KBM-7 (cell line): ENCODE data around the gene MPI.

Source experiments
- DNase-seq: peaks from one replicate; pipeline ENCODE4 v3.0.0-alpha.2; 2015
- in situ Hi-C: fragments of 300-500 bp; cut with MboI; formaldehyde crosslinking; loops from 2 replicates; pipeline ENCODE4 v1.14.3; 2020; ENCODE audit warnings: low sequenced_read_pairs, low pct_unique_long_range_greater_than_20kb, mixed read lengths

MPI gene, protein sequence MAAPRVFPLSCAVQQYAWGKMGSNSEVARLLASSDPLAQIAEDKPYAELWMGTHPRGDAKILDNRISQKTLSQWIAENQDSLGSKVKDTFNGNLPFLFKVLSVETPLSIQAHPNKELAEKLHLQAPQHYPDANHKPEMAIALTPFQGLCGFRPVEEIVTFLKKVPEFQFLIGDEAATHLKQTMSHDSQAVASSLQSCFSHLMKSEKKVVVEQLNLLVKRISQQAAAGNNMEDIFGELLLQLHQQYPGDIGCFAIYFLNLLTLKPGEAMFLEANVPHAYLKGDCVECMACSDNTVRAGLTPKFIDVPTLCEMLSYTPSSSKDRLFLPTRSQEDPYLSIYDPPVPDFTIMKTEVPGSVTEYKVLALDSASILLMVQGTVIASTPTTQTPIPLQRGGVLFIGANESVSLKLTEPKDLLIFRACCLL

GRCh38 chr15:74889883-74890664 lies at the start of gene MPI:
MPI (plus strand) TSS chr15:74890042; CDS start chr15:74890074, 32 bp downstream.
- in situ Hi-C loops: no loop called here
- peak; percentile 91 for DNase-seq

GRCh38 chr15:74840851-74841775 lies 48.7 kb upstream of the MPI start:
- in situ Hi-C loops: no loop called here
- no peak for DNase-seq

- in situ Hi-C loops: no loop called here
- DNase-seq: no peak
Measured at GRCh38 chr15:74841891-74842373, 47.9 kb upstream of the MPI start.

- in situ Hi-C loops: no loop called here
- DNase-seq: peak; percentile 98
Measured at GRCh38 chr15:74842581-74843444, 47.0 kb upstream of the MPI start, which contains the start of gene ULK3. ULK3 (minus strand) TSS chr15:74843156; CDS start chr15:74843105, 51 bp downstream.

GRCh38 chr15:74843445-74843828 lies 46.4 kb upstream of the MPI start:
- in situ Hi-C loops: no loop called here
- no peak for DNase-seq

DNA sequence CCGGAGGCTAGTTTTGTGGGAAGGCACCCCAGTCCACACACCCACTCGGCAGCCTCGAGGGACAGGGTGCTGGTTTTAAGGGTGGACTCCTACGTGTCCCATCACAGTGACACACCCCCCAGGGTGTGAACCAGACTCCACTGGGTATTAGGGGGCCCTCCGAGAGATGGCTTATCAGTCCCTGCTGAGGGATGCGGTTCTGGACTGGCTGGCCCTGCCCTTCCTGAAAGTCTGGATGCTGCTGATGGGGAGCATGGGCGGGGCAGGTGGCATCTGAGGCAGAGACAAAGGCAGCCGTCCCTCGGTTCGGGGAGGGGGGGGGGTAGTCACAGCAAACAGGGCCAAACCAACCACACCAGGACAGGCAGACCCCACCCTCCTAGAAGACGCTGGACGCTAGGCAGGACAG lies 45.9 kb upstream of the MPI start:
- in situ Hi-C loops: no loop called here
- DNase-seq: no peak

- no peak for DNase-seq
- in situ Hi-C loops: no loop called here
Measured at GRCh38 chr15:74844319-74845207, 45.3 kb upstream of the MPI start.

GRCh38 chr15:74845208-74845568 lies 44.7 kb upstream of the MPI start:
- no peak for DNase-seq
- in situ Hi-C loops: no loop called here

GRCh38 chr15:74845581-74845980 lies 44.3 kb upstream of the MPI start:
- no peak for DNase-seq
- in situ Hi-C loops: no loop called here

DNA sequence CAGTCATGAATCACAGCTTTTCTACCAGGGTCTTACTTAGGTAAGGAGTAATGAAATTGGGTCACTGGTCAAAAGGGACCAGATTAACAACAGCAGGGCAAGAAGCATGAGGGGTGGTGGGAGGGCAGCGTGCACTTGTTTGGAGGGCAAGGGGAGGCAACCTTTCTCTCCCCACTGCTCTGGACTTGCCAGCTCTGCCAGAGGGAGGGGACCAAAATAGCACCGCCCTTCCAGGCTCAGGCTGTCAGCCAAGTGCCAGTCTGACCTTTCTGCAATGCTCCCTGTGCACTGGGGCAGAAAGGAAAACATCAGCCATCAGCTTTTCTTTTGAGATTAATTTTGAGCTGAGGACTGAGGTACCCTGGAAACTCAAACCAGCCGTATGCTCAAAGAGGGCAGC lies 42.4 kb upstream of the MPI start:
- in situ Hi-C loops: no loop called here
- no peak for DNase-seq

DNA sequence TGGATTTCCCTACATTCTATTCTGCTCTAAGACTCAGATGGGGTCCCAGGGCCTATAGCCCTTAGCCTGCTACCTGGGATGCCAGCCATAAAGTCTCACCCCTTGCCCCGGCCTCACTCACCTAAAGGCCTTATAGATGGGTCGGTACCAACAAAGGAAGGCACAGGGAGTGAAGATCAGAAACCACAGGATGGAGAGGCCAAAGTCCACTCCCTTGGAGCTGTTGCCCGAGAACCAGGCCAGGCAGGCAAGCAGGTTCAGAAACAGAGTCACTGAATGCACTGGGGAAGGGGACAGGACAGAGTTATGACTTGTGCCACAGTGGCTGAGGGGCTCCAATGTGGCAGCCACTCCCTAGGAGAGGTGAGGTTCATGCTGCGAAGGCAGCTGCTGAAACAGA lies 39.4 kb upstream of the MPI start:
- in situ Hi-C loops: no loop called here
- DNase-seq: no peak

DNA sequence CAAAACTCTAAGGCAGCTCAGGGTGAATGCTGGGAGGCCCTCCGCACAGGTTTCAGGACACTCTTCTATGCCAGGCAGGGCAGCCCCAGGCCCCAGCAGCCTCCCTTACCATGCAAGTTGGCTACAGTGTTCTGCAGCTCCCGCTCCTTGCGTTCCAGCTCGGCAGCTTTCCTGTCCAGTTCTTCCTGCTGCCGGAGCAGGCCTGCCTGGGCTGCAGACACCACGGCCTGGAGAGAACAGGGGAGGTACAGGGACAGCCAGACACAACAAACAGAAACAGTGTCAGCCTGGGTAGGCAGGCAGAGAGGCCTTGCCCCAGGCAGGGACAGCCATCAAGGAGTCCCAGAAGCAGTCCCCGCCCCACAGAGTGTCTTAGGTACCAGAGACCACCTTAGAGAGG lies 37.9 kb upstream of the MPI start:
- DNase-seq: no peak
- in situ Hi-C loops: no loop called here

DNA sequence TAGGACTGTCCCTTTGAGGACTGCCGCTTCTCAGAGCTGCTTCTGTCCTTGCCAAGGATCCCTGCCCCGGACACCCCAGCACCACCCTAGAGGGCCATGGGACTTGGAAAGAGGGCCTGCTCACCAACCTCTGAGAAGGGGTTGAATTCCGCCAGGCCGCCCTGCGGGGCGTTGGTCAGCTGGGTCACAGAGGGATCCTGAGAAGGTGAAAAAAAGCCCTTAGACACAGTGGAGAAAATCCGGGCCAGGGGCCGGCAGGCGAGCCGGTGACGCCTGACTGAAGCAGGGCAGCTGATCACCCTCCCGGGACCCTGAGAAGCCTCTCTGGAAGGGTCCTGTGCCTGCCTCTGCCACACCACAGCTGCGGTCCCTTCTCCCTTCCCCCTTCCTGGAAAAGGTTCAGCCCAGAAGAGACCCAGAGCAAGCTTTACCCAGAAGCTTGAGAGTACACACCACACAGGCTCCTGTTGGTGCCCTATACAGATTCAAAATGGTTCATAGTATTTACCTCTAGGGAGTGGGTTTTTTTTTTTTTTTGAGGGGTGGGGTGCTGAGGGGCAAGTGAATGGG lies 35.3 kb upstream of the MPI start:
- DNase-seq: no peak
- in situ Hi-C loops: no loop called here

DNA sequence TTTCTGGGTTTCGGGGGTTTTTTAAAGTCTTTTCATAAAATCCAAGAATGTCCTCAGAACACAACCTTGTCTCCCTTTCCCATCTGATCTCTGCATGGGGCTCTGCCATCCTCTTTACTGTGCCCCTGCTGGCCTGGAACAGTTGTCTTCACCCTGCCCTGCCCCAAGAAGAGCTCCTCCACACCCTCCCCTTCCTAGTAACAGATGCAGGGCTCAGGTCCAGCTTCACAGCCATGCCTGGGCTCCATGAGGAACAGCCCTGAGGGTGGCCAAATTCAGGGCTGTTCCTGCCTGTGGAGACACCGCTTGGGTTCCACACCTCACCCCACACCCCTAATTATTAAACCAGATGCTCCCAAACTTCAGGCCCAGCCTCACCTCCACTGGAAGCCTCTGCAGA lies 34.0 kb upstream of the MPI start:
- in situ Hi-C loops: no loop called here
- no peak for DNase-seq

- in situ Hi-C loops: no loop called here
Measured at GRCh38 chr15:74856537-74856936, 33.3 kb upstream of the MPI start.

DNA sequence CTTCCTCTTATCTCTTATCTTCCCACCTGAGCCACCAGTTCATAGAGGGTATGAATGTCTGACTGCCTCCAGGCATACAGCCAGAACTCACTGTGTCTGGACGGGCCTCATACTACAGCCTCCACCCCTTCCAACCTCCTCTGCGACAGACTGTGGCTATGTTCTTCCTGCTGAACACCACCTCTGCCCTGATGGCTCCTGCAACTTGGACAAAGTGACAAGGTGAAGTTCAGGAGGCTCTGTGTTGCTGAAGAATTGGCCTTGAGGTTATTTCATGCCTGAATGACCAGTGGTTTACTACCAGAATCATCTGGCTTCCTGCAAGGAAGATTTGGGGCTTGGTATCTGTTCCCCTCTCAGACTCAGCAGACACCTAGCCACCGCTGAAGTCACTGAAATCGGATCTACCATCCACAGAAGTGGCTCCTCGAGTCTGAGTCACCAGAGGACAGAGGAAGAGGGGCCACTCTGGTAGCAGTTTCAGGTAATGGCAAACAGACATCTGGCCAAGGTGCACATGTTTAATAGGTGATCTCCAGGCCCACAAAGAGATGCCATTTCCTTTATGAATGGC lies 32.7 kb upstream of the MPI start:
- in situ Hi-C loops: no loop called here
- DNase-seq: peak; percentile 76

More at GRCh38 chr15:74856537-74856936, 33.3 kb upstream of the MPI start:
- DNase-seq: no peak
